NCI-H524 treated with DMSO at 0.1 percent for 48 hours (cell line): Measurements from ENCODE around the gene SV2B.

ENCODE experiments used
- DNase-seq: peaks from one replicate; lab custom pipeline; 2025; lab: John Stamatoyannopoulos, UW

SV2B gene

DNA sequence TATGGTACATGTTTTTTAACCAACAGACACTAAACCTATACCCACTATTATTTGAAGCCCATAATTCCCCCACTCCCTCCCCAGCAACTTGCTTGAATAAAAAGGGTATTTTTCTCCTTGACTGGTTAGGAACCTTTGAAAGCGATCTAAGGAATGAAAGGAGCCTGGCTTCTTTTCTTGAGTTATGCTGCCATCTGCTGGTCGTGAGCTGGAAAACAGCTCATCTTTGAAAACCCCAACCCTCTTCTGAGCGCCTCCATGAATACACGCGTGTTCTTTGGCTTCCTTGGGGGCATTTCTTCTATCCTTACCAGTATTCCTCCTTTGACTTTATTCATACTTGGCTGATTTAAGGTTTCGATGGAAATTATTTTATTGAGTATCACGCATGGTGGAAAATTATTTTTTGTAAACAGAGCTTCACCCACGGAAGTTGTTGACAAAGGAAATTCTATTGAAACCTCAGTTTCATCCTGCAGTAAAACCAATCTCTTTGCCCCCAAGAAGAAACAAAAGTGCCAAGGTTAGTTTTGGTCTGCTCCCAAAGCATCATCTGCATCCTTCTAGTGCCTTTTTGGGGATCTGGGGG, 171.6 kb downstream of the SV2B start:
- no peak for DNase-seq

- no peak for DNase-seq
These were observed 175.8 kb downstream of the SV2B start for GRCh38 chr15:91275844-91276243.

GRCh38 chr15:91278951-91279350, 178.9 kb downstream of the SV2B start:
- DNase-seq, result no peak

GRCh38 chr15:91279486-91279885, 179.4 kb downstream of the SV2B start:
- no peak for DNase-seq

GRCh38 chr15:91281947-91282346, 181.9 kb downstream of the SV2B start:
- DNase-seq, result no peak

DNA sequence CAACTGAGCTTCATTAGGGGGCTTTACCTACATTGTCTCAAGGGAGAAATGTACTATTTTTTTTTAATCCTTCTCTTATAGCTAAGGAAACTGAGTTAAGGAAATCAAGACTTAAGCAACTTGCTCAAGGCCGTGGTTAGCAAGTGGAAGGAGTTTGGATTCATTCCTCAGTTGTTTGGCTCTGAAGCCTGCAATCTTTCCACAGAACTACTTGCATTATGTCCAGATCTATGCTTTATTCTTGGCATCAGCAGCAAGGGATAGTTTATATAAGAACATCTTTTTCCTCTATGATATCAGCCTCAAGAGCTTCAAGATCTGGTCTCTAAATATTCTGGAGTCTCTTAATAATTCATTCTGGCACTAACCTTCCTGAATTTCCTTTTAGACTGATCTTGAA, 182.4 kb downstream of the SV2B start:
- no peak for DNase-seq

DNA sequence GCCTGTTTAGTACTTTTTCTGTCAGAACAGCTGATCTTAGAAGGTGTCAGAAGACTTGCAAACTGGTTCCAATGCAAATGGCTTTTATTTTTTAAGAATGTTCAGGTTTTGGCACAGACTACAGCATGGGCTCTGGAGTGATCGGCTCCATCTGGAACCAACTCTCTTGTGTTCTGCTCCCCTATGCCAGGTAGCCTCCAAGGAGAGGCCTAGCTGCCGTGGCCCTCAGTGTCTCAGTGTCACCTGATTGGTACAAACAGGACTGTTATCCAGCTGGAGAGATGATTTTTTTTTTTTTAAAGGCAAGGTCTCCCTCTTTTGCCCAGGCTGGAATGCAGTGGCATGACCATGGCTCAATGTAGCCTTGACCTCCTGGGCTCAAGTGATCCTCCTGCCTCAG, 183.1 kb downstream of the SV2B start:
- no peak for DNase-seq

DNA sequence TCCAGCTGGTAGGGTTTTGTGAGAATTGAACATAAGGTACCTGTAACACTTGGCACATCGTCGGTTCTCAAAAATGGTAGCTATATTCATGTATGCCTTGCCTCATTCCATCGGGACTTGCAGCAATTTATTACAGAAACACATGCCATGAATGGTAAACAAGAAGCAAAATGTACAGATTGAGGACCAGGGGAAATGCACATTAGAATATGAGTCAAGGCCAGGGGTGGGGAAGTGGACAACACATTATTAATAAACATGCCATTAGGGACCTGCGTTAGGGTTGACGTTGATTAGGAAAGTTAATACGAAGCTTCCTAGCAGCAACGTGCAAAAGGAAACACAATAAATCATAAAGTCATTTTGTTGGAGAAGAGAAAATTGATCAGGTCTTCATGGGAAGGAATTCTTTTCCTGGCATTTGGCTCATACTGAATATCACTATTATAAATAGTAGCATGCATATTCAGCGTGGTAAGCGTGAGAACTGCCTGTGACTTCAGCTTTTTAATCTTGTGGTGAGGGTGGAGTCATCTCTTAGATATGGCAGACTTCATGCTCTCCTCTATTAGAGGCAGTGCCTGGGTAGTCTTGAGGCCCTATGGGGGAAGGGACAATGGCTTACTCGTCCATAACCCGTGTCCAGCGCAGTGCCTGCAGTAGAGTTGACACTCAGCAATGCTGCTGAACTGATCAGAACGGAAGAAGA, 184.9 kb downstream of the SV2B start:
- no peak for DNase-seq

GRCh38 chr15:91289324-91289723, 189.3 kb downstream of the SV2B start:
- DNase-seq, result no peak

GRCh38 chr15:91290553-91290952, 190.5 kb downstream of the SV2B start:
- no peak for DNase-seq

GRCh38 chr15:91291673-91292072, 191.6 kb downstream of the SV2B start:
- DNase-seq, result peak; percentile 30

DNA sequence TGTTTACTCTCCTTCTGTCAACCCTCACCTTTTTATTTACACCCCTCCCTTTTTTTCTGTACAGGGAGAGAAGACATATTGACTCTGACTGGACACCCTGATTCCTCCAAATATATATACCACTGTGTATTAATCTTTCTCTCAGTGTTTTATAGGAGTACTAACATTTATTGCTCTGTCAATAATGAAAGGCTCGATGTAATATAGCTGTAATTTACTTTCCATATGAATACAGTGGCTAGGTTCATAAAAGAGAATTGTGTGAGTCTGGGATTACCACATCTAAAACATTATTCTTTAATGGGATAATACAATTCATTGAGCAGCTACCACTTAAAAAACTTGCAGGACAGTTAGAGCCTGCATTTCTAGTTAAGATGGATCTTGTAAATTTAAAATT, 194.3 kb downstream of the SV2B start:
- no peak for DNase-seq

DNA sequence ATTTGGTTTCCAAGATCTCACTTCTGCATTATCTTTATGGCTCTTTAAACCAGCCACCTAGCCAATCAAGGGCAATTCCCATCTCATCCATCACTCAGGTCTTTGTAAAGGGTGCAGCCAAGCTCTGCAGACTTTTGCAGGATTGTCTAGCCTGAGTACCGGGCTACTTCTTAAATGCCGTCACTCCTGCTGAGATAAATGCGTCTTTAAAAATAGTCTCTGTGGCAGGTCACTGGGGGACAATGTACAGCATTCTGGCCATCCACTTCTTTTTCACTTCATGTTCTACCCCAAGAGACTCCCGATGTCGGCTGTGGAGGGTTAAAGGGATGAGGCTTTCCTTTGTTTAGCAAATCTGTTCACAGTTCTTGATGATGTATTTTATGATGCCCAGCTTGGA, 194.7 kb downstream of the SV2B start:
- no peak for DNase-seq

- no peak for DNase-seq
These were observed 198.0 kb downstream of the SV2B start for GRCh38 chr15:91298101-91298500.

- DNase-seq, result peak; percentile 35
These were observed 202.8 kb downstream of the SV2B start for GRCh38 chr15:91302588-91303439.

GRCh38 chr15:91304210-91304609, 204.2 kb downstream of the SV2B start:
- DNase-seq, result no peak

GRCh38 chr15:91304786-91305185, 204.7 kb downstream of the SV2B start:
- DNase-seq, result no peak

DNA sequence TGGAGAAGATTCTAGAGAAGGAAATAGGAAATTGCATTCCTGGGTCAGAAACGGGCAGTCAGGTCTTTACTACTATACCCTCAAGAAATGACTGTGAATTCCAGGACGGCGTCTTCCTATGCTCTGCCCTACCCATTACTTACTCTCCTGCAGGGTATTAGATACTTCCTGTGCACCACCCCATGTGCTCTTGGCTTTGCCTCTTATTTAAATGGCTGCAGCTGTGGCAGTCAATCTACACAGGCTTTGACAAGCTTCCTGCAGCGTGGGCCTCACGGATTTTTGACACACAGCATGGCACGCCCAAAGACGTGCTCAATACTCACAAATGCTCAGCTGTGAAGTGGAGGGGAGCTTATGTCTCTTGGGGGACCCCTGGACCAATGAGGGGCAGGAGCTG, 206.1 kb downstream of the SV2B start:
- DNase-seq, result no peak

- no peak for DNase-seq
These were observed 207.5 kb downstream of the SV2B start for GRCh38 chr15:91307601-91308000.

- no peak for DNase-seq
These were observed 208.1 kb downstream of the SV2B start for GRCh38 chr15:91308199-91308598.

- DNase-seq, result no peak
These were observed 208.8 kb downstream of the SV2B start for GRCh38 chr15:91308855-91309254.

GRCh38 chr15:91311986-91312385, 211.9 kb downstream of the SV2B start:
- no peak for DNase-seq

GRCh38 chr15:91316126-91316525, 216.1 kb downstream of the SV2B start:
- DNase-seq, result no peak
